ENCODE measurements around the gene NSG1. TPM values are rescaled to one million over a fixed set of nuclear protein-coding genes. Genes with fewer than 3 reads are reported as not detected.
A peak's percentile ranks its signal among the peaks of the same experiment; 100 is the strongest.

NSG1 gene
- total and polyA plus RNA-seq, 2 of the 13 experiments (the other 11 are each of a cell fraction or from before 2014, with no cell fraction given), result not detected

DNA sequence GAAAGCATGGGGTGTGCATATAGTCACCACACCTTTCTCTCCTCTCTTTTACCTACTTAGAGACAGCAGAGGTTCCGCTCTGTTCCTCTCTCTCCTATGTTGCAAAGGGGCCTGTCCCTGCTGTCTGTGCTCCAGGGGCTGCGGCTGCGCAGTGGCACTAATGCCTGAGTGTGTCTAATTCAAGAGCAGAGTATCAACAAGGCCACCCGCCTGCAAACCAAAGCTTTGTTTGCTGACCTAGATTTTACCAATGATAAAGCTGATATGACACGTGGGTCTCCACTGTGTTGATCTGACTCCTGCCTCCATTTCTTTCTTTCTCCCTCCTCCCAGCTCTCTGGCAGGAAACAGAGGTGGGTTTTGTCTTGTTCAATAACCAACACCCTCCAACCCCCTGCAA is 74.9 kb downstream of the NSG1 start (continued):
- no peak for TF ChIP-seq MAF1 (CRISPR knock-in tag; IDR thresholded peaks at IDR 0.05; ENCODE audit: borderline replicate concordance)
- TF ChIP-seq, protein P1, sequence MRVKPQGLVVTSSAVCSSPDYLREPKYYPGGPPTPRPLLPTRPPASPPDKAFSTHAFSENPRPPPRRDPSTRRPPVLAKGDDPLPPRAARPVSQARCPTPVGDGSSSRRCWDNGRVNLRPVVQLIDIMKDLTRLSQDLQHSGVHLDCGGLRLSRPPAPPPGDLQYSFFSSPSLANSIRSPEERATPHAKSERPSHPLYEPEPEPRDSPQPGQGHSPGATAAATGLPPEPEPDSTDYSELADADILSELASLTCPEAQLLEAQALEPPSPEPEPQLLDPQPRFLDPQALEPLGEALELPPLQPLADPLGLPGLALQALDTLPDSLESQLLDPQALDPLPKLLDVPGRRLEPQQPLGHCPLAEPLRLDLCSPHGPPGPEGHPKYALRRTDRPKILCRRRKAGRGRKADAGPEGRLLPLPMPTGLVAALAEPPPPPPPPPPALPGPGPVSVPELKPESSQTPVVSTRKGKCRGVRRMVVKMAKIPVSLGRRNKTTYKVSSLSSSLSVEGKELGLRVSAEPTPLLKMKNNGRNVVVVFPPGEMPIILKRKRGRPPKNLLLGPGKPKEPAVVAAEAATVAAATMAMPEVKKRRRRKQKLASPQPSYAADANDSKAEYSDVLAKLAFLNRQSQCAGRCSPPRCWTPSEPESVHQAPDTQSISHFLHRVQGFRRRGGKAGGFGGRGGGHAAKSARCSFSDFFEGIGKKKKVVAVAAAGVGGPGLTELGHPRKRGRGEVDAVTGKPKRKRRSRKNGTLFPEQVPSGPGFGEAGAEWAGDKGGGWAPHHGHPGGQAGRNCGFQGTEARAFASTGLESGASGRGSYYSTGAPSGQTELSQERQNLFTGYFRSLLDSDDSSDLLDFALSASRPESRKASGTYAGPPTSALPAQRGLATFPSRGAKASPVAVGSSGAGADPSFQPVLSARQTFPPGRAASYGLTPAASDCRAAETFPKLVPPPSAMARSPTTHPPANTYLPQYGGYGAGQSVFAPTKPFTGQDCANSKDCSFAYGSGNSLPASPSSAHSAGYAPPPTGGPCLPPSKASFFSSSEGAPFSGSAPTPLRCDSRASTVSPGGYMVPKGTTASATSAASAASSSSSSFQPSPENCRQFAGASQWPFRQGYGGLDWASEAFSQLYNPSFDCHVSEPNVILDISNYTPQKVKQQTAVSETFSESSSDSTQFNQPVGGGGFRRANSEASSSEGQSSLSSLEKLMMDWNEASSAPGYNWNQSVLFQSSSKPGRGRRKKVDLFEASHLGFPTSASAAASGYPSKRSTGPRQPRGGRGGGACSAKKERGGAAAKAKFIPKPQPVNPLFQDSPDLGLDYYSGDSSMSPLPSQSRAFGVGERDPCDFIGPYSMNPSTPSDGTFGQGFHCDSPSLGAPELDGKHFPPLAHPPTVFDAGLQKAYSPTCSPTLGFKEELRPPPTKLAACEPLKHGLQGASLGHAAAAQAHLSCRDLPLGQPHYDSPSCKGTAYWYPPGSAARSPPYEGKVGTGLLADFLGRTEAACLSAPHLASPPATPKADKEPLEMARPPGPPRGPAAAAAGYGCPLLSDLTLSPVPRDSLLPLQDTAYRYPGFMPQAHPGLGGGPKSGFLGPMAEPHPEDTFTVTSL (CRISPR knock-in tag; IDR thresholded peaks at IDR 0.05; ENCODE audit: borderline replicate concordance), result peak; percentile 67; the same call in 1 of the 2 replicates
- no peak for TF ChIP-seq ZNF703 (CRISPR knock-in tag; IDR thresholded peaks at IDR 0.05; ENCODE audit: borderline replicate concordance)
- TF ChIP-seq POLR2AphosphoS2 (IDR thresholded peaks at IDR 0.05; ENCODE audit: low read depth, low read length), result no peak
- no peak for TF ChIP-seq RFX5 (IDR thresholded peaks at IDR 0.05; ENCODE audit: low read depth, low read length)
- no peak for TF ChIP-seq ZNF18 (CRISPR knock-in tag; IDR thresholded peaks at IDR 0.05; ENCODE audit: insufficient replicate concordance)
- TF ChIP-seq ZNF30 (CRISPR knock-in tag; IDR thresholded peaks at IDR 0.05), result no peak
- no peak for TF ChIP-seq ZNF484 (CRISPR knock-in tag; IDR thresholded peaks at IDR 0.05; ENCODE audit: borderline replicate concordance, low read depth)
- no peak for TF ChIP-seq STAT5B (CRISPR knock-in tag; IDR thresholded peaks at IDR 0.05)
- TF ChIP-seq ZKSCAN1 (IDR thresholded peaks at IDR 0.05; ENCODE audit: low read length), result no peak
- TF ChIP-seq, protein P2, sequence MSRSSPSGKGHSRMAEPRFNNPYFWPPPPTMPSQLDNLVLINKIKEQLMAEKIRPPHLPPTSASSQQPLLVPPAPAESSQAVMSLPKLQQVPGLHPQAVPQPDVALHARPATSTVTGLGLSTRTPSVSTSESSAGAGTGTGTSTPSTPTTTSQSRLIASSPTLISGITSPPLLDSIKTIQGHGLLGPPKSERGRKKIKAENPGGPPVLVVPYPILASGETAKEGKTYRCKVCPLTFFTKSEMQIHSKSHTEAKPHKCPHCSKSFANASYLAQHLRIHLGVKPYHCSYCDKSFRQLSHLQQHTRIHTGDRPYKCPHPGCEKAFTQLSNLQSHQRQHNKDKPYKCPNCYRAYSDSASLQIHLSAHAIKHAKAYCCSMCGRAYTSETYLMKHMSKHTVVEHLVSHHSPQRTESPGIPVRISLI (CRISPR knock-in tag; IDR thresholded peaks at IDR 0.05; ENCODE audit: borderline replicate concordance), result no peak
- 0 out of 2 replicates have a peak, but pooled peaks have one; percentile 23 for TF ChIP-seq MYC (CRISPR knock-in tag; IDR thresholded peaks at IDR 0.05; ENCODE audit: borderline replicate concordance)
- TF ChIP-seq ZNF263 (CRISPR knock-in tag; IDR thresholded peaks at IDR 0.05), result peak; percentile 67; the same call in 1 of the 2 replicates
- TF ChIP-seq, protein P3, sequence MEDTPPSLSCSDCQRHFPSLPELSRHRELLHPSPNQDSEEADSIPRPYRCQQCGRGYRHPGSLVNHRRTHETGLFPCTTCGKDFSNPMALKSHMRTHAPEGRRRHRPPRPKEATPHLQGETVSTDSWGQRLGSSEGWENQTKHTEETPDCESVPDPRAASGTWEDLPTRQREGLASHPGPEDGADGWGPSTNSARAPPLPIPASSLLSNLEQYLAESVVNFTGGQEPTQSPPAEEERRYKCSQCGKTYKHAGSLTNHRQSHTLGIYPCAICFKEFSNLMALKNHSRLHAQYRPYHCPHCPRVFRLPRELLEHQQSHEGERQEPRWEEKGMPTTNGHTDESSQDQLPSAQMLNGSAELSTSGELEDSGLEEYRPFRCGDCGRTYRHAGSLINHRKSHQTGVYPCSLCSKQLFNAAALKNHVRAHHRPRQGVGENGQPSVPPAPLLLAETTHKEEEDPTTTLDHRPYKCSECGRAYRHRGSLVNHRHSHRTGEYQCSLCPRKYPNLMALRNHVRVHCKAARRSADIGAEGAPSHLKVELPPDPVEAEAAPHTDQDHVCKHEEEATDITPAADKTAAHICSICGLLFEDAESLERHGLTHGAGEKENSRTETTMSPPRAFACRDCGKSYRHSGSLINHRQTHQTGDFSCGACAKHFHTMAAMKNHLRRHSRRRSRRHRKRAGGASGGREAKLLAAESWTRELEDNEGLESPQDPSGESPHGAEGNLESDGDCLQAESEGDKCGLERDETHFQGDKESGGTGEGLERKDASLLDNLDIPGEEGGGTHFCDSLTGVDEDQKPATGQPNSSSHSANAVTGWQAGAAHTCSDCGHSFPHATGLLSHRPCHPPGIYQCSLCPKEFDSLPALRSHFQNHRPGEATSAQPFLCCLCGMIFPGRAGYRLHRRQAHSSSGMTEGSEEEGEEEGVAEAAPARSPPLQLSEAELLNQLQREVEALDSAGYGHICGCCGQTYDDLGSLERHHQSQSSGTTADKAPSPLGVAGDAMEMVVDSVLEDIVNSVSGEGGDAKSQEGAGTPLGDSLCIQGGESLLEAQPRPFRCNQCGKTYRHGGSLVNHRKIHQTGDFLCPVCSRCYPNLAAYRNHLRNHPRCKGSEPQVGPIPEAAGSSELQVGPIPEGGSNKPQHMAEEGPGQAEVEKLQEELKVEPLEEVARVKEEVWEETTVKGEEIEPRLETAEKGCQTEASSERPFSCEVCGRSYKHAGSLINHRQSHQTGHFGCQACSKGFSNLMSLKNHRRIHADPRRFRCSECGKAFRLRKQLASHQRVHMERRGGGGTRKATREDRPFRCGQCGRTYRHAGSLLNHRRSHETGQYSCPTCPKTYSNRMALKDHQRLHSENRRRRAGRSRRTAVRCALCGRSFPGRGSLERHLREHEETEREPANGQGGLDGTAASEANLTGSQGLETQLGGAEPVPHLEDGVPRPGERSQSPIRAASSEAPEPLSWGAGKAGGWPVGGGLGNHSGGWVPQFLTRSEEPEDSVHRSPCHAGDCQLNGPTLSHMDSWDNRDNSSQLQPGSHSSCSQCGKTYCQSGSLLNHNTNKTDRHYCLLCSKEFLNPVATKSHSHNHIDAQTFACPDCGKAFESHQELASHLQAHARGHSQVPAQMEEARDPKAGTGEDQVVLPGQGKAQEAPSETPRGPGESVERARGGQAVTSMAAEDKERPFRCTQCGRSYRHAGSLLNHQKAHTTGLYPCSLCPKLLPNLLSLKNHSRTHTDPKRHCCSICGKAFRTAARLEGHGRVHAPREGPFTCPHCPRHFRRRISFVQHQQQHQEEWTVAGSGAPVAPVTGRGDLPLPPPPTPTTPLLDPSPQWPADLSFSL (CRISPR knock-in tag; IDR thresholded peaks at IDR 0.05), result no peak
- TF ChIP-seq ZNF562 (CRISPR knock-in tag; IDR thresholded peaks at IDR 0.05; ENCODE audit: borderline replicate concordance), result no peak

Measured in HepG2 (cell line).